Brain microvascular endothelial cell (primary cell): ENCODE measurements around the gene IFNA14.
"Not testable (repeated sequence)": the region's sequence is repeated elsewhere in the genome, so short reads cannot be mapped to it uniquely, and the experiment has no call there.

Experiments used
- DNase-seq: peaks from one replicate; pipeline ENCODE4 v3.0.0-alpha.2; 2020
- H3K27ac ChIP-seq: fragments of 250-450 bp; sonication (Bioruptor Pico); 2 replicates; pipeline ENCODE4 v1.5.1; 2020; ENCODE audit warnings: mild to moderate bottlenecking, moderate library complexity
- H3K27me3 ChIP-seq: fragments of 250-450 bp; sonication (Bioruptor Pico); replicated peaks from 2 replicates; pipeline ENCODE4 v1.5.1; 2020; ENCODE audit warnings: mild to moderate bottlenecking
- H3K36me3 ChIP-seq: fragments of 250-450 bp; sonication (Bioruptor Pico); replicated peaks from 2 replicates; pipeline ENCODE4 v1.5.1; 2020; ENCODE audit warnings: mild to moderate bottlenecking
- H3K4me3 ChIP-seq: 2 replicates; pipeline ENCODE4 v1.5.1; 2011; ENCODE audit warnings: low read depth, mild to moderate bottlenecking, control low read depth, low read length, moderate library complexity
- CTCF ChIP-seq: IDR thresholded peaks from 2 replicates; pipeline ENCODE4 v1.5.1; 2011; ENCODE audit warnings: low read depth, mild to moderate bottlenecking, moderate library complexity, low read length, control low read depth, inconsistent platforms; ENCODE audit errors: missing control alignments
- in situ Hi-C: cut with HindIII; loops from 2 replicates; pipeline ENCODE4 v1.10.0; 2017; ENCODE audit warnings: low sequenced_read_pairs, low pct_ligation_motif_present

Gene IFNA14

GRCh38 chr9:21233258-21233657 lies 6.5 kb downstream of the IFNA14 start:
- TF ChIP-seq CTCF: no peak
- no peaks in the 10 kb centered on the region for H3K36me3 ChIP-seq
- no peak for DNase-seq
- in situ Hi-C loops: no loop called here
- no peaks in the 10 kb centered on the region for H3K27me3 ChIP-seq
- no peak overlapping the region for H3K4me3 ChIP-seq
- H3K27ac ChIP-seq: no peak overlapping the region

GRCh38 chr9:21228122-21228521 lies 11.7 kb downstream of the IFNA14 start, which contains the start of gene IFNA17:
IFNA17 (minus strand) TSS chr9:21228222; CDS start chr9:21228173, 49 bp downstream.
- Histone ChIP-seq H3K36me3 (no peaks in the 10 kb centered on the region), H3K27me3 (no peaks in the 10 kb centered on the region), H3K27ac (no peak within 1 kb of the TSS), H3K4me3 (no peak within 1 kb of the TSS)
- no peak for DNase-seq
- in situ Hi-C loops: no loop called here
- no peak for TF ChIP-seq CTCF

GRCh38 chr9:21217211-21217610 lies 22.6 kb downstream of the IFNA14 start, which contains the start of gene IFNA16:
IFNA16 (minus strand) TSS chr9:21217311; CDS start chr9:21217305, 6 bp downstream.
- in situ Hi-C loops, H3K36me3 ChIP-seq: not testable (repeated sequence)

GRCh38 chr9:21213411-21214326 lies 26.1 kb downstream of the IFNA14 start:
- DNase-seq, H3K4me3 ChIP-seq, in situ Hi-C loops, H3K36me3 ChIP-seq, H3K27ac ChIP-seq, H3K27me3 ChIP-seq: not testable (repeated sequence)
- TF ChIP-seq CTCF: peak; percentile 67

More at GRCh38 chr9:21217211-21217610, 22.6 kb downstream of the IFNA14 start, which contains the start of gene IFNA16:
- not testable (repeated sequence) for DNase-seq, H3K27me3 ChIP-seq, H3K4me3 ChIP-seq, H3K27ac ChIP-seq

- in situ Hi-C loops, H3K27me3 ChIP-seq, H3K27ac ChIP-seq, H3K36me3 ChIP-seq, H3K4me3 ChIP-seq, DNase-seq: not testable (repeated sequence)
These were observed 27.6 kb downstream of the IFNA14 start for GRCh38 chr9:21212160-21212559.

- H3K27ac ChIP-seq, DNase-seq, H3K4me3 ChIP-seq, in situ Hi-C loops, H3K27me3 ChIP-seq, H3K36me3 ChIP-seq: not testable (repeated sequence)
These were observed 29.0 kb downstream of the IFNA14 start for GRCh38 chr9:21210782-21211181.

- H3K27ac ChIP-seq: no peak overlapping the region
- no peak overlapping the region for H3K4me3 ChIP-seq
- in situ Hi-C loops: no loop called here
- no peaks in the 10 kb centered on the region for H3K36me3 ChIP-seq
- H3K27me3 ChIP-seq: no peaks in the 10 kb centered on the region
- DNase-seq: no peak
- TF ChIP-seq CTCF: no peak
These were observed 29.5 kb downstream of the IFNA14 start for GRCh38 chr9:21210311-21210710.

GRCh38 chr9:21207043-21207442 lies 32.8 kb downstream of the IFNA14 start, which contains the start of gene IFNA10:
IFNA10 (minus strand) TSS chr9:21207143; CDS start chr9:21207097, 46 bp downstream.
- H3K4me3 ChIP-seq, in situ Hi-C loops, H3K27me3 ChIP-seq, DNase-seq, H3K36me3 ChIP-seq, H3K27ac ChIP-seq: not testable (repeated sequence)
